ENCODE measurements around the gene FLT1.

- TF ChIP-seq, protein P1, sequence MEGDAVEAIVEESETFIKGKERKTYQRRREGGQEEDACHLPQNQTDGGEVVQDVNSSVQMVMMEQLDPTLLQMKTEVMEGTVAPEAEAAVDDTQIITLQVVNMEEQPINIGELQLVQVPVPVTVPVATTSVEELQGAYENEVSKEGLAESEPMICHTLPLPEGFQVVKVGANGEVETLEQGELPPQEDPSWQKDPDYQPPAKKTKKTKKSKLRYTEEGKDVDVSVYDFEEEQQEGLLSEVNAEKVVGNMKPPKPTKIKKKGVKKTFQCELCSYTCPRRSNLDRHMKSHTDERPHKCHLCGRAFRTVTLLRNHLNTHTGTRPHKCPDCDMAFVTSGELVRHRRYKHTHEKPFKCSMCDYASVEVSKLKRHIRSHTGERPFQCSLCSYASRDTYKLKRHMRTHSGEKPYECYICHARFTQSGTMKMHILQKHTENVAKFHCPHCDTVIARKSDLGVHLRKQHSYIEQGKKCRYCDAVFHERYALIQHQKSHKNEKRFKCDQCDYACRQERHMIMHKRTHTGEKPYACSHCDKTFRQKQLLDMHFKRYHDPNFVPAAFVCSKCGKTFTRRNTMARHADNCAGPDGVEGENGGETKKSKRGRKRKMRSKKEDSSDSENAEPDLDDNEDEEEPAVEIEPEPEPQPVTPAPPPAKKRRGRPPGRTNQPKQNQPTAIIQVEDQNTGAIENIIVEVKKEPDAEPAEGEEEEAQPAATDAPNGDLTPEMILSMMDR (IDR thresholded peaks at IDR 0.05), result no peak
- no peak for TF ChIP-seq POLR2A (IDR thresholded peaks at IDR 0.05)
These were observed 65.8 kb downstream of the FLT1 start for GRCh38 chr13:28429096-28429495.

All from heart left ventricle (tissue), 13 donors.